Stromal cell of bone marrow (primary cell): ENCODE measurements around the gene JMJD4.

Source experiments
- DNase-seq: peaks from one replicate; pipeline ENCODE4 v3.0.0-alpha.2; 2012; ENCODE audit warnings: low read depth

The JMJD4 gene

DNA sequence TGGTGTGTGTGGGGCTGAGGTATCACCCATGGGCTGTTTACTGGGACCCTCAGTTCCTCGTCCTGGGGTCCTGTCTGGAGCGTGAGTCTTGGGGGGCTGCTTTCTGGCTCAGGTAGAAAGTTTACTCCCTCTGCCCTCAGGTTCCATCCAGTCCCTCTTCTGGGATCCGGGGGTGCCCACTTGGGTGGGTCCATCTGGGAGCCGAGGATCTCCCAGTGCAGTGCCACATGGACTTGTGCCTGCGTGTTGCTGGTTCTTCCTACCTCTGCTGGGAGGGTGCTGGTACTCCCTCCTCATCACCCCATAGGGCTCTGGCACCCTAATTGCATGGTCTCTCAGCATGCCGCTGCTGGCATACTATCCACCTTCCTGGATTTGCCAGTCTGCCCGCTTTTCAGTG, 14.1 kb upstream of the JMJD4 start:
- DNase-seq = no peak

GRCh38 chr1:227748496-227749182, 13.5 kb upstream of the JMJD4 start:
- no peak for DNase-seq

DNA sequence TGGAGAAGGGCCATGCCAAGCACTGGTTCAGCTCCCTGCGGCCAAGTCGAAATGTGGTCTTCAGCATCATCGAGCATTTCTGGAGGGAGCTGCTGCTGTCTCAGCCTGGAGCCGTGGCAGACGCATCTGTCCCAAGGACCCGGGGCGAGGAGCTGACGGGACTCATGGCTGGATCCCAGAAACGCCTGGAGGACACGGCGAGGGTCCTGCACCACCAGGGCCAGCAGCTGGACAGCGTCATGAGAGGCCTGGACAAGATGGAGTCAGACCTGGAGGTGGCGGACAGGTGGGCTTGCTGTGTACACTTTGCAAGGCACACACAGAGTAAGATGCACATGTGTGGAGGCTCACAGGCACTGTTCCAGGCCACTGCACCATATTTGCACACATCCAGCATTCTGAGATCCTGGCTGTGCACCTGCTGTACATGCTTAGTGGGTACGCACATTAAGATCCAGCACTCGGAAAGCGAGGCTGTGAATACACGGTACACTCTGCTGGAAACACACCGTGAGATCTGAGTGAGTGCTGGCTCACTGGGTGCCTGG, 12.9 kb upstream of the JMJD4 start:
- DNase-seq = no peak

- DNase-seq = no peak
Observed at GRCh38 chr1:227747382-227747781, 12.3 kb upstream of the JMJD4 start.

DNA sequence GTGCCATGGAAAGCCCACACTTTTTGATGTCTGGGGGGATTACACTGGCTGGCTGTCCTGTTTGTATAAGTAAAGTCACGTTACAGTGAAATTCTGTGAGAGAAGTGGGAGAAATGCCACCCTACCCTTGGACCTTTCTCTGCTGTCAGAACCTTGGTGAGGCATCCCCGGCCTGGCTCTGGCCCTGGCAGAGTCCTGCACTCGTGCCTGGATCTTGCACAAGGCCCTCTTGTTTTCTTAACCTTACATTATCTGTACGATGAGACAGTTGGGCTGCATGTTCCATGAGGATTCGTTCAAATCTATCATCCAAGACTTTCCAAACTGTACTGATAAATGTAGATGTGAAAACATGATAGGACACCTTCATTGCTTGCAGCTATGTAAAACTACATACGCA, 11.6 kb upstream of the JMJD4 start:
- DNase-seq = no peak

DNA sequence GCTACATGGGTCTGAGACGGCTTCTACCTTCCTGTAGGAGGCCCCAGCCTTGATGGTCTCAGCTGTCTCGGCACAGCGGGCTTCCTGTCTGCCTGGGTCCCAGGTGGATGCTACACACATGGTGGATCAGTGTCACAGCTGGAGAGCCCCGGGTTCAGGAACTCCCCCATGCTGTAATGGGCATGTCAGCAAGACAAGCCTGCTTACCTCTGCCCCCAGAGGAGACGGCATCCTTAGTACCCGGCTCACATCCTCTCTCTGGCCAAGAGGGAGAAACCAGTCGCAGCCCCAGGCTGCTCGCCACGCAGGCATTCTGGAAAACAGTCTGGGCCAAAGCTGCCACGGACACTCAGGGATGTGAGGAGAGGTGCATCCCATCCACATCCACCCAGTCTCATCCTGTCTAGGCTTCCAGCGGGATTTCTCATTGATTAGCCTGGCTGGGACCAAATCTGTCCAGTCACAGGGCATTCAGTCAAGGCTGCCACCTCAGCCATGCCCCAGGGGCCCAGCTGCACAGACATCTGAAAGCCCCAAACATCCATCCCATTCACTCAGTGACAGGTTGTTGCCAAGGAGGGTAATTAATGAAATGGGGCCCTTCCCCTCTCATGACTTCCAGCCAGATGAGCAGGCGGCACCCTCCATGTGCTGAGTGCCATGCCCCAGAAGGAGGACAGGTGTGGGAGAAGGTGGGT, 10.6 kb upstream of the JMJD4 start:
- DNase-seq = no peak

- no peak for DNase-seq
Observed at GRCh38 chr1:227744668-227745067, 9.6 kb upstream of the JMJD4 start.

- DNase-seq = no peak
Observed at GRCh38 chr1:227742738-227743715, 7.9 kb upstream of the JMJD4 start.

GRCh38 chr1:227741166-227741870, 6.2 kb upstream of the JMJD4 start:
- DNase-seq = no peak

DNA sequence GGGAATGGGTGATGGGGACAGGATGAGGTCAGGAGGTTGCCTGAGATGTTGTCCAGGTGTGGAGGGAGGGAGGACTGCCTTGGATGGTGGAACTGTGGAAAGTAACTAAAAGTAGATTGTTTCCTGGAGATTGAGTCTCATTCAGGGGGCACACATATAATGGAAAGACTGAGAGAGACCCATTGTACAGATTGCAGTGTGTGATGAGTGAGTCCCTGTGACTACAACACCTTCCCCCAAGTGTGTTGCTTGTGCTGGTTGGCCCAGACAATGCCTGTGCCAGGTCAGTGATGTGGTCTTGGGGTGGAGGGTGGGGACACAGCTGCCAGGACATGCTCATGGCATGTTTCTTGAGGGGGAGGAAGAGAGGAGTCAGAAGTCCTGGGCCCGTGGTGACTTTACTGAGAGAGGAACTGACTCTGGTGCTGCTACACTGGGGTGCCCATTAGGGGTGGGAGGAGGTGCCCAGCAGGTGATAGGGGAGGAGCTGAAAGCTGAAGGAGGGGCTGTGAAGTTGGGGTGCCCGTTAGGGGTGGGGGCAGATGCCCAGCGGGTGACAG, 5.4 kb upstream of the JMJD4 start:
- DNase-seq = no peak

- DNase-seq = no peak
Observed at GRCh38 chr1:227739636-227740035, 4.5 kb upstream of the JMJD4 start.

DNA sequence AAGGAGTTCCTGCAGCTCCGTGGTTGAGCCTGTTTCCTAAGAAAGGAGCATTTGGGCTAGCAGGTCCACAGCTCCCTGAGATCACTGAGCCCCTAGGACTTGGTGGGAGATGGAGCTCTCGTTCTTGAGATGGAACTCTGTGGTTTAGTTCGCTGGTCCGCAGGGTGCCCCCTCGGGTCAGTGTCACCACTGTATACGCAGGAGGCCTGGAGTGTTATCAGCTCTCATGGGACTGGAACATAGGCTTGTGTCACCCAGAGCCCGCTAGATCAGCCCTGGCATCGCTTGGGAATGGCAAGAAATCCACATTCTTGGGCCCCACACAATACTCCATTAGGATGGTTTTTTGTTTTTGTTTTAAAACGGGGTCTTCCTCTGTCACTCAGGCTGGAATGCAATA, 3.7 kb upstream of the JMJD4 start:
- no peak for DNase-seq

DNA sequence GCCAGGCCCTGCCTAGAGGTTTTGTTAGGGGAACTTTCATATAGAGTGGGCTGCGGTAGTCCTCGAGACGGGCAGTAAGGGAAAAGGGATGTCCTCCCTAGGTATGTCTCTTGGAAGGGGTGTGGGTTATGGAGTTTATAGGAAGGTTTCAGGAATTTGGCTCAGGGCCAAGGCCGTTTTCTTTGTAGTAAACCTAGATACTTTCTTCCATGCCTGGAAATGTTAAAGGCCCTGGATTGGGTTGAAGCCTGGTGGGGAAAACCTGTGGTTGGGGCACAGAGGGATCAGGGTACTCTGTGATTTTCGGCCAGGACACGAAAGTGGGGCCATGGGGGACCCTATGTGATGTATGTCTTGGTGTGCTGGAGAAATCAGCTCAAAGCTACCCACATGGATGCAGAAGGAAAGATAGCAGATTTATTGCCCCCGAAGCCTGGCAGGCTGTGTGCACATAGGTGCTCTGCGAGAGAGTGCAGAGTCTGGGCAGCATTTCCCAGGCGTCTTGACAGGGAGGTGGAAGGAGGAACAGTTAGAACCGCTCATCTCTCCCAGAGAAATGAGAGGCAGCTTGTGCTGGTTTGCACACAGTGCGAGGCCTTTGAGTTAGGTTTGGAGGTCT, 1.8 kb upstream of the JMJD4 start:
- DNase-seq = no peak

GRCh38 chr1:227735539-227736285, 610 bp upstream of the JMJD4 start:
- DNase-seq = no peak

DNA sequence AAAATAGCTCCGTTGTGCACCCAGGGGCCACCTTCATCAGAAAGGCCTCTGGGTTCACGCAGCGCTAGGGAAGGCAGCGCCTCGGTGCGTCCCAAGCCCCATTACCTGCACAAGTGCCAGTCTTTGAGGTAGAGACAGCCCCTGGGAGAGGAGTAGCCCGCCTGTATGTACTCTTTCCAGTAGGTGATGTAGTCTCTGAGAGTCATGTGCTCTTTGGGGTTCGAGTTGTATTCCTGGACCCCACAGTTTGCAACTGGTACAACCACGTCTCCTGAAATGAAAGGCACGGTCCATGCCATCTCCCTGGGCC, 601 bp downstream of the JMJD4 start:
- no peak for DNase-seq

- no peak for DNase-seq
Observed at GRCh38 chr1:227733751-227734545, 1.2 kb downstream of the JMJD4 start.

- DNase-seq = no peak
Observed at GRCh38 chr1:227733309-227733705, 1.8 kb downstream of the JMJD4 start.

DNA sequence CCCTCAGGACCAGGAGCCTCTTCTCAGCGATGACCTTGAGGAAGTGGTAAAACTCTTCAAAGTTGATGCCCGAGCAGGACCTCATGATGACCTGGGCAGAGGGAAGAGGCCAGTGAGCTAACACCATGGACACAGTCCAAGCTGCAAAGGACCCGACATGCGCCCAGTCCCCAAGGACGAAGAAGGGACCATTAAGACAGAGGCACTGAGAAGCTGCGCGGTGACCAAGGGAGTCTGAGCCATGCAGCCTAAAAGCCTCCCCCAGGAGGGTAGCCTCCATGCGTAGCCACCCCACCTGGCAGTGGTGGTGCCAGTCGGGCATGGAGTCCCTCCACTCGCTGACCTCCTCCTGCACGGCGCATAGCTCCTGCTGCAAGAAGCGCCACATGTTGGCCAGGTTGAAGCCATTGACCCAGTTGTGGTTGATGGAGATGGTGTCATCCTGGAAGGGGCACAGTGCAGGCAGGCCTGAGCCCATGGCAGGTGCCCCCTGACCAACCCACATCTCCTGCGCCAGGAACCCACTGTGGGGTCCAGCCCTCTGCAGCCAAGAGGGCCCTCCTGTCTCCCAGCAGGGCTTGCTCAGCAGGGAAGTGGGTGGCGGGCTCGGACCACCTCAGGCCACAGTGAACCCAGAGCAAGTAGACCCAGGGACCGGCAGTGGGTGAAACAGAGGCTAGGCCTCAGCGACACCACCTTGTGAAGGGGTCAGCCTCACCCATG, 2.4 kb downstream of the JMJD4 start:
- no peak for DNase-seq
